SU-DHL-6 (cell line): Measurements from ENCODE around the gene OAF.

ENCODE experiments used
- CTCF ChIP-seq: fragments of 200-600 bp; sonication (generic); IDR thresholded peaks from one replicate; pipeline ENCODE4 v1.5.1; 2017; ENCODE audit warnings: antibody characterized with exemption, mild to moderate bottlenecking, low read length, moderate library complexity; ENCODE audit not compliant: insufficient read depth, poor library complexity, severe bottlenecking
- EZH2phosphoT487 ChIP-seq: fragments of 200-600 bp; sonication (generic), shearing (Covaris generic); conservative IDR thresholded peaks from 2 replicates; pipeline ENCODE4 v1.6.1; 2018; ENCODE audit warnings: mild to moderate bottlenecking, antibody characterized with exemption, low read length, moderate library complexity, mixed read lengths

DNA sequence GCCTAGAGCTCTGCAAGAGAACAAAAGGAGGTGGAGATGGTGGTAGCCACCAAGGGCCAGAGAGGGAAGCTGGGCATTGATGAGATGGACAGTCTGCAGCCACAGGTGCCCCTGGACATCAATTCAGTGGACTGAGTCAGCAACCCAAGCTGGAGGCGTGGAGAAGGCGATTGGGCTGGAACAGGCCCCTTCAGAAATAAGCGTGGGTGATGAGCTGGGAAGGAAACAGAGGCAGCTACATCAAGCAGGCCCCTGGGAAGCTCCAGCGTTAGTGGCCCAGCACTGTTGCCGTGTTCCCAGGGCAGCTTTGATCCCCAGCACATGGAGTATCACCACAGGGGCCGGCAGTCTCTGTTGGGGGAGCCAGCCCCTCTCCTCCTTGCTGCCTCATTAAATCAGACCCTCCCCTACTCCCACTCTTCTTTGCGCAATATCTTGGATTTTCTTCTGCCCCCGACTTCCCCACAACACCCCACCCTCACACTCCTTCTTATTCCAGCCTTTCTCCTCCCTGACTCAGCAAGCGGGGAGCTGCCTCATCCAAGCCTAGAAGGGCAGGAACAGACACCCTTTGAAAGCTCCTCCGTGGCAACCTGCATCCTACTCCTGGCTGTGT lies 31.7 kb upstream of the OAF start:
- TF ChIP-seq CTCF (no peak), EZH2phosphoT487 (no peak)
